DMS53 treated with DMSO at 0.1 percent for 48 hours (cell line): ENCODE data around the gene MMP23B.
A peak's percentile ranks its signal among the peaks of the same experiment; 100 is the strongest.
"Not testable (repeated sequence)": the region's sequence is repeated elsewhere in the genome, so short reads cannot be mapped to it uniquely, and the experiment has no call there.

Source experiments
- DNase-seq: peaks from one replicate; lab custom pipeline; 2025; ENCODE audit not compliant: unreplicated experiment; lab: John Stamatoyannopoulos, UW

The MMP23B gene

DNA sequence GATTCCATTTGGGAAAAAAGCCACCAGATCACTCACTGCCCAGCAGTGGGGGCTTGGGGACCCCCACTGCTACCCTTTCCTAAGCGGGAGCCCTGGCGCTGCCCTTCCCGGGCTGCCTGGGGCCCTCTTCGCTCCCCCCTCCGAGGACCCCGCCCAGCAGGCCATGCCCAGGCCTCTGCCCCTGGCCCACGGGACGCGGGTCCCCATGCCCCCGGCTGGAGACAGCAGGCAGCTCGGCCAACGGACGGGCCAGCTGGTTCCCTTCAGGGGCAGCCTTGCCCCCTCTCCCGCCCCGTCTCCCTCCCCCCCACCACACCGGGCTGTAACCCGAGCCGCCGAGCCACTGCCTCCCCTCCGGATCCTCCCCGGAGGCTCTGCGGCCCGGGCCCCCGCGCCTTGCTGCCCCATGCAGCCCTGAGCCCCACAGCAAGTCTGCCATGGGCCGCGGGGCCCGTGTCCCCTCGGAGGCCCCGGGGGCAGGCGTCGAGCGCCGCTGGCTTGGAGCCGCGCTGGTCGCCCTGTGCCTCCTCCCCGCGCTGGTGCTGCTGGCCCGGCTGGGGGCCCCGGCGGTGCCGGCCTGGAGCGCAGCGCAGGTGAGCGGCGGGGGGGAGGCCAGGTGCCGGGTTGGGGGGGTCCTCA is at the start of gene MMP23B:
Gene MMP23B, plus strand, starts transcription at position 392 of the 639 bp plus-strand sequence. Its CDS starts 46 bp downstream, at position 438.
- no peak for DNase-seq

- no peak for DNase-seq
These were observed 49.2 kb upstream of the MMP23B start for GRCh38 chr1:1582585-1583346.

- DNase-seq: no peak
These were observed 48.5 kb upstream of the MMP23B start for GRCh38 chr1:1583347-1584010.

DNA sequence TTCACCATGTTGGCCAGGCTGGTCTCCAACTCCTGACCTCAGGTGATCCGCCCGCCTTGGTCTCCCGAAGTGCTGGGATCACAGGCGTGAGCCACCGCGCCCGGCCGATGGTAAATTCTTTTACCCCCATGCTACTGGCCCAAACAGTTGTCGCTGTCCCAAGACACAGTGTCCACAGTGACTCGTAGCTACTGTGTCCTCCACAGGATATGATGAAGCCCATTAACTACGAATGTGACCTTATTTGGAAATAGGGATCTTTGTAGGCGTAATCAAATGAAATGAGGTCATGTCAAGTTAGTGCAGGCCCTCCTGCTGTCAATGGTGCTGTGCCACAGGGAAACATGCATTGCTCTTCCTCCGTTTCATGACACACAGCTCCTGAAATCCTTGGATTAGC is 40.5 kb upstream of the MMP23B start:
- no peak for DNase-seq

DNA sequence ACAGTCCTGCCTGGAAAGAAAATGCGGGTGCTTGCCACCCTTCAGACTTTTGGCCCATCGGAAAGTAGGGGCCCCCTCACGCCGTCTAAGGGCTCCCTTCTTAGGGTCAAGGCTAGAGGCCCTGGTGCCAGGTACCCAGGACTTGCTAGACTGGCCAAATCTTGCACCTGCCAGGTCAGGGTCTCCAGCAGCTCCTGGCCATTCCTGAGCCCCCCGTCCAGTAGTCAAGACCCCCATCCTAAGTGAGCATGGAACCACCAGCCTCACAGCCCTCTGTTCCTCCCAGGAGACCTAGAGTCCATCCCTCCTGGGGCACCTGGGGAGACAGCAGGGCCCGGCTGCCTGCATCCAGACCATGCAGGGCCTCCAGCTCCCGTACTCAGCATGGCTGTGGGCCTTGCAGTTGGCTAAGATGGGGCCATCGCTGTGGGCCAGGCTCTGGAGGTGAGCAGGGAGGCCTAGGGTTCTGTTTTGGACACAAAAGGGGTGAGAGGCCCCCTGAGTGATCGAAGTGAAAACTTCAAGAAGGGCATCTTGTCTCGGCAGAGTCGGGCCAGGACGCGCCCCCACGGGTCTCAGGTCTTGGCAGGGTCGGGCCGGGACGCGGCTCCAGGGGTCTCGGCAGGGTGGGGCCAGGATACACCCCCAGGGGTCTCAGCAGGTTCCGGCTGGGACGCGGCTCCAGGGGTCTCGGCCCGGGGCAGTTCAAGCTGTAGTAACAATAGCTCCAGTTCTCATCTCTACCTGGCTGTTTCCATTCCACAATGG is 38.0 kb upstream of the MMP23B start:
- DNase-seq: no peak

- DNase-seq: peak; percentile 55
These were observed 37.2 kb upstream of the MMP23B start for GRCh38 chr1:1594602-1595260.

DNA sequence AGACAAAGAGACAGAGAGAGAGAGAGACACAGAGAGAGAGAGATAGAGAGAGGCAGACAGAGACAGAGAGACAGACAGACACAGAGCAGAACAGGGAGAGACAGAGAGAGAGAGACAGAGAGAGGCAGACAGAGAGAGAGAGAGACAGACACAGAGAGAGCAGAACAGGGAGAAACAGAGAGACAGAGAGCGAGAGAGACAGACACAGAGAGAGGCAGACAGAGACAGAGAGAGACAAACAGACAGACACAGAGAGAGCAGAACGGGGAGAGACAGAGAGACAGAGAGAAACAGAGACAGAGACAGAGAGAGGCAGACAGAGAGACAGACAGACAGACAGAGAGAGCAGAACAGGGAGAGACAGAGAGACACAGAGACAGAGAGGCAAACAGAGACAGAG is 36.6 kb upstream of the MMP23B start:
- not testable (repeated sequence) for DNase-seq

DNA sequence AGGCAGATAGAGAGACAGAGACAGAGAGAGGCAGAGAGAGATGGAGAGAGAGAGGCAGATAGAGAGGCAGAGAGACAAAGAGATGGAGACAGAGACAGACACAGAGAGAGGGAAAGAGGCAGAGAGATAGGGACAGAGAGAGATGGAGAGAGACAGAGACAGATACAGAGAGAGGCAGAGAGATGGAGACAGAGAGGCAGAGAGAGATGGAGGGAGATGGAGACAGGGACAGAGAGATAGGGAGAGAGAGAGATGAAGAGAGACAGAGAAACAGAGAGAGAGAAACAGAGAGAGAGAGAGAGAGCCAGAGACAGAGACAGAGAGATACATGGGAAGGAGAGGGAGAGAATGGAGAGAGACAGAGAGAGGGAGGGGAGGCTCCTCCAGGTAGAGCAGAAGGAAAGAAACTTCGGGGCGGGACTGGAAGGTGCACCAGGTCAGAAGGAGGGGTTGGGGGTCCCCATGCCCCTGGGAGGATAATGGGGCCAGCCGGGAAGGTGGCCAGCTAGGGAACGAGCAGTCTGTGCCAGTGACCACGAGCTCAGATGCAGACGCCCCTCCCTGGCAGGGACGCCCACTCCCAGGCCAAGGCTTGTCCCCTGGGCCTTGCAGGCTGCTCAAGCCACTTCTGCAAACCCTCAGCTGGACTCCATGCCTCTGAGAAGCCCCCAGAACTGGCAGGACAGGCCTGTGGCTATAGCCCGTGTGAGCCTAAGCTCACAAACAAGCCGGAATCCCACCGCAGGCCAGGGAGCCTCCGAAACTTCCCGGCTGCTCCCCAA is 35.3 kb upstream of the MMP23B start:
- DNase-seq: no peak

GRCh38 chr1:1597275-1597930 is 34.6 kb upstream of the MMP23B start:
- DNase-seq: peak; percentile 29

GRCh38 chr1:1598051-1598719 is 33.8 kb upstream of the MMP23B start:
- no peak for DNase-seq

- DNase-seq: no peak
These were observed 33.3 kb upstream of the MMP23B start for GRCh38 chr1:1598720-1599029.

GRCh38 chr1:1599030-1599934 is 32.7 kb upstream of the MMP23B start:
- DNase-seq: no peak

DNA sequence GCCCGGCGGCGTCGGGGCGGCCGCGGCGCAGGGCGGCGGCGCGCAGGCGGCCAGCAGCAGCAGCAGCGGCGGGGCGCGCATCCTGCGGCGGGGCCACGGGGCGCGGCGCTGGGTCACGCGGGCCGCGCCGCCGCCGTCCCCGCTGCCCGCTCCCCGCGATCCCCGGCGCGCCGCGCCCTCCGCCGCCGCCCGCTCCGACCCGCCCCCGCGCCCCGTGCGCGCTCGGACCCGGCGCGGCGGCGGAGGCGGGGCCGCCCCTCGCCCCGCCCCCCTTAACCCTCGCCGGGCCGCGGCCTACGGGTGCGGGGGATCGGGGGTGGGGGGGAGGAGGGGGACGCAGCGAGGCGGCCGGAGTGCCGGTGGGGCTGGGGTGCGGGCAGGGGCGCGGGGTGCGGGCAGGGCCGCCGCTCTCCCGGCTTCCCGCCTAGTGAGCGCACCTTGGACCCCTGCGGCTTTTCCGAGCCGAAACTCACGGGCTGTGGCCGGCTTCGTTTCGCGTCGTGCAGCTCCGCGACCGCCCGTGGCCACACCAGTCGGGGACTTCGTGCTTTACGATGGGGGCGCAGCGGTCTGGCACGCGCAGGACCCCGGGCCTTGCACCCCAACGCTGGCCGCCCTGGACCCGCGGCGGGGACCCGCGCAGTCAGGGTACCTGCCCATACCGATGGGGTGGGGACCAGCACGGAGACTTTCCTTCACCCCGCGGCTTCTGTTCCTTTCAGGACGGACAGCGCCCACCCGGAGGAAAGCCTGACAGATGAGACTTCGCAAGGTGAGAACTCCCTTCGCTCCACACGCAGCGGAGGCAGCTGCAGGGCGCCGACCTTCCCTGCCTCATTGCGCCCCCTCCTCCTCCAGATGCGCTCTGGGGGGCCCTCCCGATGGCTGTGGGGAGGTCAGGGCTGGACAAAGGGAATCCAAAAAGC is 31.8 kb upstream of the MMP23B start, which contains the start of gene FNDC10:
Gene FNDC10, minus strand, starts transcription at position 201 of the 926 bp plus-strand sequence. Its CDS starts 120 bp downstream, at position 81.
- DNase-seq: no peak

DNA sequence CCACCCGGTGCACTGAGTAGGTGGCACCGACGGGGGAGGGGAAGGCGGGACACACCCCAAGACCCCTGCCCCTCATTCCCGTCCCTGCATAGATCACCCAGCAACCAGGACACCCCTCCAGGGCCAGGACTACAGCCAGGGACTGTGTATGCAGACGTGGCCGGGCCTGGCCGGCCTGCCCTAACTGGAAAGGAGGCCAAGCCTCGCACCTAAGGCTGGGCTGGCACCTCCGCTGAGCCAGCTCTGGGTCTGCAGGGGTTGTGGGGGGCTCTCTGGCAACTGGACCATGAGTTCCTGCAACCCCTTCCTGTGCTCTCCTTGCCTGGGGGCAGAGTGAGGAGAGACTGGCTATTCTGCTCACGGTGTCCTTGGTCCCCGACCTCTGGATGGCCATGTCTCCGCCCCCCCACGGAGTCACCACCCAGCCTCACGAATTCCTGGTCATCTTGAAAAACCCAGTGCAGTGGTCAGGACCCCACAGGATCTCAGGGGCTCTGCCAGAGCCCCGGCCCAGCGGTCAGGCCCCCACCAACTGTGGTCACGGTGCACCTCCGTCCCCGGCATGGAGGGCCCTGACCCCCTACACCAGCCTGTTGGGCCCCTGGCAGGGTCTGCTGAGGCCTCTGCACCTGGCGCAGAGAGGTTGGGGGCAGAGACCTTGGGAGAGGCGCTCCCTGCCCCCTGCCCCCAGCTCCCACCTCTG is 31.0 kb upstream of the MMP23B start:
- DNase-seq: no peak

GRCh38 chr1:1601564-1602303 is 30.2 kb upstream of the MMP23B start:
- DNase-seq: no peak
